GOT3 (cell line): ENCODE measurements around the gene ING1.
"Not testable (repeated sequence)": the region's sequence is repeated elsewhere in the genome, so short reads cannot be mapped to it uniquely, and the experiment has no call there.

Source experiments
- DNase-seq: peaks from one replicate; lab custom pipeline; 2025; ENCODE audit warnings: mixed read lengths; lab: John Stamatoyannopoulos, UW

ING1 gene

GRCh38 chr13:110715395-110716246, 2.1 kb downstream of the ING1 start:
- peak; percentile 91 for DNase-seq

- no peak for DNase-seq
Observed at GRCh38 chr13:110716247-110716515, 2.7 kb downstream of the ING1 start.

- DNase-seq, result no peak
Observed at GRCh38 chr13:110719036-110719710, 5.7 kb downstream of the ING1 start.

GRCh38 chr13:110722971-110723370, 9.5 kb downstream of the ING1 start:
- no peak for DNase-seq

- DNase-seq, result no peak
Observed at GRCh38 chr13:110723598-110723997, 10.1 kb downstream of the ING1 start.

- not testable (repeated sequence) for DNase-seq
Observed at GRCh38 chr13:110726153-110726552, 12.7 kb downstream of the ING1 start.

GRCh38 chr13:110726726-110727125, 13.2 kb downstream of the ING1 start:
- no peak for DNase-seq

GRCh38 chr13:110731072-110731471, 17.6 kb downstream of the ING1 start:
- DNase-seq, result no peak

- no peak for DNase-seq
Observed at GRCh38 chr13:110734561-110734960, 21.1 kb downstream of the ING1 start.

- DNase-seq, result no peak
Observed at GRCh38 chr13:110737555-110737954, 24.1 kb downstream of the ING1 start.

- DNase-seq, result no peak
Observed at GRCh38 chr13:110743687-110744086, 30.2 kb downstream of the ING1 start.

- DNase-seq, result no peak
Observed at GRCh38 chr13:110746438-110746837, 32.9 kb downstream of the ING1 start.

GRCh38 chr13:110748271-110748670, 34.8 kb downstream of the ING1 start:
- DNase-seq, result no peak

- DNase-seq, result no peak
Observed at GRCh38 chr13:110756219-110756631, 42.7 kb downstream of the ING1 start.

GRCh38 chr13:110757296-110757695, 43.8 kb downstream of the ING1 start:
- no peak for DNase-seq

GRCh38 chr13:110758195-110758805, 44.8 kb downstream of the ING1 start:
- DNase-seq, result no peak

GRCh38 chr13:110759710-110760109, 46.2 kb downstream of the ING1 start:
- no peak for DNase-seq

- no peak for DNase-seq
Observed at GRCh38 chr13:110760611-110761010, 47.1 kb downstream of the ING1 start.

GRCh38 chr13:110766671-110767430, 53.4 kb downstream of the ING1 start:
- no peak for DNase-seq

GRCh38 chr13:110767476-110767875, 54.0 kb downstream of the ING1 start:
- DNase-seq, result no peak

- no peak for DNase-seq
Observed at GRCh38 chr13:110769097-110769496, 55.6 kb downstream of the ING1 start.

- DNase-seq, result no peak
Observed at GRCh38 chr13:110770678-110771077, 57.2 kb downstream of the ING1 start.
